Effector memory CD8-positive, alpha-beta T cell (primary cell): ENCODE results near the gene RSBN1L.

Experiments
- ATAC-seq: fragments of 150-1000 bp; cut with Tn5 transposase; replicated peaks from 2 replicates; pipeline ENCODE4 v1.10.0; 2021; ENCODE audit warnings: mild to moderate bottlenecking, moderate library complexity
- DNase-seq, 3 experiments: peaks; one replicate each; pipeline ENCODE4 v3.0.0; 2021
- H3K27ac Mint-ChIP-seq, 2 donors: one replicate each; pipeline ENCODE4 v1.8.0; 2022; ENCODE audit warnings: mild to moderate bottlenecking in 2 of 2, mixed read lengths in 2 of 2, moderate library complexity in 2 of 2
- H3K27me3 Mint-ChIP-seq, 2 donors: one replicate each; pipeline ENCODE4 v1.8.0; 2022; ENCODE audit warnings: mixed read lengths in 2 of 2
- H3K36me3 Mint-ChIP-seq: one replicate; pipeline ENCODE4 v1.8.0; 2022; ENCODE audit warnings: mild to moderate bottlenecking, moderate library complexity, mixed read lengths; ENCODE audit not compliant: insufficient read depth
- H3K4me1 Mint-ChIP-seq, 2 donors: one replicate each; pipeline ENCODE4 v1.8.0; 2022; ENCODE audit warnings: low read depth in 2 of 2, mixed read lengths in 2 of 2
- H3K4me3 Mint-ChIP-seq, 2 donors: one replicate each; pipeline ENCODE4 v1.8.0; 2022; ENCODE audit warnings: mild to moderate bottlenecking in 2 of 2, mixed read lengths in 2 of 2, moderate library complexity in 2 of 2
- H3K9me3 Mint-ChIP-seq, 2 donors: one replicate each; pipeline ENCODE4 v1.8.0; 2022; ENCODE audit warnings: mixed read lengths in 2 of 2

RSBN1L gene

GRCh38 chr7:77799078-77799964, 103.1 kb downstream of the RSBN1L start:
- Mint-ChIP-seq H3K36me3 (peaks cover 16% of the 10 kb centered on the region), H3K27ac (peak overlapping the region; percentile 87 to 94), H3K4me1 (peaks cover 46 to 68% of the 10 kb centered on the region in 2 donors), H3K27me3 (no peaks in the 10 kb centered on the region), H3K9me3 (no peaks in the 10 kb centered on the region), H3K4me3 (peak overlapping the region; percentile 87 to 97)
- DNase-seq: peak; percentile 5 to 14 (median 6)
- ATAC-seq: no peak

GRCh38 chr7:77800158-77800557, 103.9 kb downstream of the RSBN1L start:
- no peak for DNase-seq
- Mint-ChIP-seq H3K27me3 (no peaks in the 10 kb centered on the region), H3K36me3 (peaks cover 13% of the 10 kb centered on the region), H3K4me3 (peak overlapping the region; percentile 87 to 97), H3K4me1 (peaks cover 47 to 70% of the 10 kb centered on the region in 2 donors), H3K27ac (peak overlapping the region; percentile 87 to 94), H3K9me3 (no peaks in the 10 kb centered on the region)
- ATAC-seq: no peak

GRCh38 chr7:77800730-77801129, 104.5 kb downstream of the RSBN1L start:
- Mint-ChIP-seq H3K4me1 (peaks cover 53 to 76% of the 10 kb centered on the region in 2 donors), H3K27me3 (no peaks in the 10 kb centered on the region), H3K36me3 (peaks cover 13% of the 10 kb centered on the region), H3K9me3 (no peaks in the 10 kb centered on the region), H3K4me3 (peak overlapping the region; percentile 36 to 62), H3K27ac (peak overlapping the region in 1 of 2 donors; percentile 51)
- ATAC-seq (no peak), DNase-seq (no peak)

- H3K27ac Mint-ChIP-seq: peak overlapping the region; percentile 51 to 82
- no peaks in the 10 kb centered on the region for H3K27me3 Mint-ChIP-seq
- H3K36me3 Mint-ChIP-seq: peaks cover 11% of the 10 kb centered on the region
- H3K4me3 Mint-ChIP-seq: peak overlapping the region; percentile 52 to 61
- DNase-seq (no peak), ATAC-seq (no peak)
- no peaks in the 10 kb centered on the region for H3K9me3 Mint-ChIP-seq
- H3K4me1 Mint-ChIP-seq: peaks cover 45 to 67% of the 10 kb centered on the region in 2 donors
Observed at GRCh38 chr7:77802557-77803405, 106.5 kb downstream of the RSBN1L start.

GRCh38 chr7:77806425-77806824, 110.2 kb downstream of the RSBN1L start:
- Mint-ChIP-seq H3K36me3 (no peaks in the 10 kb centered on the region), H3K4me1 (peaks cover 37 to 57% of the 10 kb centered on the region in 2 donors), H3K27ac (peak overlapping the region in 1 of 2 donors; percentile 16), H3K27me3 (no peaks in the 10 kb centered on the region), H3K9me3 (peaks cover 0 to 4% of the 10 kb centered on the region in 2 donors), H3K4me3 (no peak overlapping the region)
- DNase-seq (no peak), ATAC-seq (no peak)

GRCh38 chr7:77808517-77808916, 112.3 kb downstream of the RSBN1L start:
- Mint-ChIP-seq H3K9me3 (peaks cover 0 to 4% of the 10 kb centered on the region in 2 donors), H3K36me3 (no peaks in the 10 kb centered on the region), H3K4me3 (no peak overlapping the region), H3K27me3 (no peaks in the 10 kb centered on the region), H3K4me1 (peaks cover 31 to 46% of the 10 kb centered on the region in 2 donors), H3K27ac (no peak overlapping the region)
- DNase-seq: no peak
- ATAC-seq: no peak

- ATAC-seq (no peak), DNase-seq (no peak)
- Mint-ChIP-seq H3K4me1 (peaks cover 19 to 30% of the 10 kb centered on the region in 2 donors), H3K27me3 (no peaks in the 10 kb centered on the region), H3K36me3 (no peaks in the 10 kb centered on the region), H3K4me3 (no peak overlapping the region), H3K27ac (peak overlapping the region in 1 of 2 donors; percentile 35), H3K9me3 (peaks cover 2 to 4% of the 10 kb centered on the region in 2 donors)
Observed at GRCh38 chr7:77811516-77812289, 115.4 kb downstream of the RSBN1L start.

- no peaks in the 10 kb centered on the region for H3K36me3 Mint-ChIP-seq
- DNase-seq (no peak), ATAC-seq (no peak)
- no peak overlapping the region for H3K4me3 Mint-ChIP-seq
- H3K27ac Mint-ChIP-seq: no peak overlapping the region
- H3K4me1 Mint-ChIP-seq: peaks cover 23 to 35% of the 10 kb centered on the region in 2 donors
- no peaks in the 10 kb centered on the region for H3K27me3 Mint-ChIP-seq
- peaks cover 6 to 8% of the 10 kb centered on the region in 2 donors for H3K9me3 Mint-ChIP-seq
Observed at GRCh38 chr7:77812290-77812685, 116.0 kb downstream of the RSBN1L start.

- H3K4me3 Mint-ChIP-seq: no peak overlapping the region
- H3K27me3 Mint-ChIP-seq: no peaks in the 10 kb centered on the region
- peaks cover 7 to 9% of the 10 kb centered on the region in 2 donors for H3K9me3 Mint-ChIP-seq
- DNase-seq: no peak
- peaks cover 23 to 37% of the 10 kb centered on the region in 2 donors for H3K4me1 Mint-ChIP-seq
- no peak for ATAC-seq
- H3K36me3 Mint-ChIP-seq: no peaks in the 10 kb centered on the region
- peak overlapping the region in 1 of 2 donors; percentile 5 for H3K27ac Mint-ChIP-seq
Observed at GRCh38 chr7:77813180-77813579, 116.9 kb downstream of the RSBN1L start.

- no peak for ATAC-seq
- peaks cover 5% of the 10 kb centered on the region for H3K36me3 Mint-ChIP-seq
- H3K9me3 Mint-ChIP-seq: peaks cover 9 to 49% of the 10 kb centered on the region in 2 donors
- peak overlapping the region in 1 of 2 donors; percentile 65 for H3K27ac Mint-ChIP-seq
- no peak for DNase-seq
- peaks cover 31 to 51% of the 10 kb centered on the region in 2 donors for H3K4me1 Mint-ChIP-seq
- no peaks in the 10 kb centered on the region for H3K27me3 Mint-ChIP-seq
- H3K4me3 Mint-ChIP-seq: no peak overlapping the region
Observed at GRCh38 chr7:77819021-77819420, 122.8 kb downstream of the RSBN1L start.

- Mint-ChIP-seq H3K4me3 (no peak overlapping the region), H3K9me3 (peaks cover 12 to 49% of the 10 kb centered on the region in 2 donors), H3K27me3 (no peaks in the 10 kb centered on the region), H3K4me1 (peaks cover 26 to 52% of the 10 kb centered on the region in 2 donors), H3K27ac (peak overlapping the region in 1 of 2 donors; percentile 35), H3K36me3 (peaks cover 5% of the 10 kb centered on the region)
- DNase-seq (no peak), ATAC-seq (no peak)
Observed at GRCh38 chr7:77820967-77821366, 124.7 kb downstream of the RSBN1L start.

- DNase-seq: no peak
- Mint-ChIP-seq H3K4me1 (peaks cover 28 to 54% of the 10 kb centered on the region in 2 donors), H3K4me3 (no peak overlapping the region), H3K27ac (peak overlapping the region in 1 of 2 donors; percentile 59), H3K9me3 (peaks cover 10 to 41% of the 10 kb centered on the region in 2 donors), H3K27me3 (no peaks in the 10 kb centered on the region), H3K36me3 (peaks cover 5% of the 10 kb centered on the region)
- ATAC-seq: no peak
Observed at GRCh38 chr7:77822269-77822668, 126.0 kb downstream of the RSBN1L start.

GRCh38 chr7:77823787-77824186, 127.5 kb downstream of the RSBN1L start:
- ATAC-seq (no peak), DNase-seq (no peak)
- Mint-ChIP-seq H3K36me3 (peaks cover 5% of the 10 kb centered on the region), H3K4me3 (no peak overlapping the region), H3K4me1 (peaks cover 28 to 53% of the 10 kb centered on the region in 2 donors), H3K9me3 (peaks cover 9 to 34% of the 10 kb centered on the region in 2 donors), H3K27ac (peak overlapping the region in 1 of 2 donors; percentile 14), H3K27me3 (no peaks in the 10 kb centered on the region)
